ENCODE results near the gene VKORC1L1. TPM values are rescaled to one million over a fixed set of nuclear protein-coding genes. Genes with fewer than 3 reads are reported as not detected.
"Not testable (repeated sequence)": the region's sequence is repeated elsewhere in the genome, so short reads cannot be mapped to it uniquely, and the experiment has no call there.

The VKORC1L1 gene
- polyA plus RNA-seq, 1 experiment, result 11.7 TPM

GRCh38 chr7:65938336-65938895 is 65.5 kb downstream of the VKORC1L1 start:
- Histone ChIP-seq H3K27me3 (ENCODE audit: control insufficient read depth, insufficient read depth, low read length) (no peaks in the 10 kb centered on the region), H3K4me3 (ENCODE audit: low read depth, low read length) (no peak overlapping the region), H3K36me3 (ENCODE audit: control insufficient read depth, insufficient read depth, low read length) (0 out of 2 replicates have a peak, but pooled peaks cover 1% of the 10 kb centered on the region)
- ChIA-PET POLR2A (no interaction called here), CTCF (no interaction called here)
- DNase-seq (ENCODE audit: low read depth), result no peak
- no peak for TF ChIP-seq CTCF (IDR thresholded peaks at IDR 0.05; ENCODE audit: insufficient read depth, low read depth, low read length)

GRCh38 chr7:65945787-65946186 is 72.9 kb downstream of the VKORC1L1 start:
- CTCF ChIA-PET; DNase-seq (ENCODE audit: low read depth); POLR2A ChIA-PET; H3K27me3 ChIP-seq (ENCODE audit: control insufficient read depth, insufficient read depth, low read length); H3K4me3 ChIP-seq (ENCODE audit: low read depth, low read length); H3K36me3 ChIP-seq (ENCODE audit: control insufficient read depth, insufficient read depth, low read length): not testable (repeated sequence)

- TF ChIP-seq CTCF (IDR thresholded peaks at IDR 0.05; ENCODE audit: insufficient read depth, low read depth, low read length), result no peak
- no peak overlapping the region for H3K4me3 ChIP-seq (ENCODE audit: low read depth, low read length)
- CTCF ChIA-PET, result interaction anchor here (1.1 kb wide), 1 partner anchor 611 kb away, joined by 3 read pairs; no protein-coding TSS in a partner anchor
- POLR2A ChIA-PET, result no interaction called here
- DNase-seq (ENCODE audit: low read depth), result peak; percentile 16
- H3K27me3 ChIP-seq (ENCODE audit: control insufficient read depth, insufficient read depth, low read length), result no peaks in the 10 kb centered on the region
- H3K36me3 ChIP-seq (ENCODE audit: control insufficient read depth, insufficient read depth, low read length), result no peaks in the 10 kb centered on the region
These were observed 74.0 kb downstream of the VKORC1L1 start for GRCh38 chr7:65946904-65947303.

- ChIA-PET CTCF (no interaction called here), POLR2A (no interaction called here)
- Histone ChIP-seq H3K36me3 (ENCODE audit: control insufficient read depth, insufficient read depth, low read length) (peaks cover 3% of the 10 kb centered on the region; the same call in 1 of the 2 replicates), H3K27me3 (ENCODE audit: control insufficient read depth, insufficient read depth, low read length) (no peaks in the 10 kb centered on the region), H3K4me3 (ENCODE audit: low read depth, low read length) (no peak overlapping the region)
- DNase-seq (ENCODE audit: low read depth), result no peak
- TF ChIP-seq CTCF (IDR thresholded peaks at IDR 0.05; ENCODE audit: insufficient read depth, low read depth, low read length), result no peak
These were observed 79.1 kb downstream of the VKORC1L1 start for GRCh38 chr7:65951837-65952578.

GRCh38 chr7:65953001-65953720 is 80.3 kb downstream of the VKORC1L1 start:
- Histone ChIP-seq H3K4me3 (ENCODE audit: low read depth, low read length) (no peak overlapping the region), H3K27me3 (ENCODE audit: control insufficient read depth, insufficient read depth, low read length) (no peaks in the 10 kb centered on the region), H3K36me3 (ENCODE audit: control insufficient read depth, insufficient read depth, low read length) (peaks cover 3% of the 10 kb centered on the region; the same call in 1 of the 2 replicates)
- no peak for TF ChIP-seq CTCF (IDR thresholded peaks at IDR 0.05; ENCODE audit: insufficient read depth, low read depth, low read length)
- no peak for DNase-seq (ENCODE audit: low read depth)
- ChIA-PET POLR2A (interaction anchor here (0.6 kb wide), 1 partner anchor 95 kb away, joined by 10 read pairs; no protein-coding TSS in a partner anchor), CTCF (interaction anchor here (0.6 kb wide), 1 partner anchor 1623 kb away, joined by 5 read pairs; no protein-coding TSS in a partner anchor)

Measured in BJ (cell line).